ENCODE results near the gene PPP2R2B. TPM values are rescaled to one million over a fixed set of nuclear protein-coding genes. Genes with fewer than 3 reads are reported as not detected.

Gene PPP2R2B
- total RNA-seq, 1 donor from 2014 or later: 1.2 TPM

GRCh38 chr5:146548781-146549449 is 329.6 kb downstream of the PPP2R2B start:
- TF ChIP-seq, protein P1, sequence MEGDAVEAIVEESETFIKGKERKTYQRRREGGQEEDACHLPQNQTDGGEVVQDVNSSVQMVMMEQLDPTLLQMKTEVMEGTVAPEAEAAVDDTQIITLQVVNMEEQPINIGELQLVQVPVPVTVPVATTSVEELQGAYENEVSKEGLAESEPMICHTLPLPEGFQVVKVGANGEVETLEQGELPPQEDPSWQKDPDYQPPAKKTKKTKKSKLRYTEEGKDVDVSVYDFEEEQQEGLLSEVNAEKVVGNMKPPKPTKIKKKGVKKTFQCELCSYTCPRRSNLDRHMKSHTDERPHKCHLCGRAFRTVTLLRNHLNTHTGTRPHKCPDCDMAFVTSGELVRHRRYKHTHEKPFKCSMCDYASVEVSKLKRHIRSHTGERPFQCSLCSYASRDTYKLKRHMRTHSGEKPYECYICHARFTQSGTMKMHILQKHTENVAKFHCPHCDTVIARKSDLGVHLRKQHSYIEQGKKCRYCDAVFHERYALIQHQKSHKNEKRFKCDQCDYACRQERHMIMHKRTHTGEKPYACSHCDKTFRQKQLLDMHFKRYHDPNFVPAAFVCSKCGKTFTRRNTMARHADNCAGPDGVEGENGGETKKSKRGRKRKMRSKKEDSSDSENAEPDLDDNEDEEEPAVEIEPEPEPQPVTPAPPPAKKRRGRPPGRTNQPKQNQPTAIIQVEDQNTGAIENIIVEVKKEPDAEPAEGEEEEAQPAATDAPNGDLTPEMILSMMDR (IDR thresholded peaks at IDR 0.05): no peak
- Histone ChIP-seq H3K27me3 (no peaks in the 10 kb centered on the region), H3K36me3 (no peaks in the 10 kb centered on the region), H3K9me3 (no peaks in the 10 kb centered on the region), H3K4me3 (no peak overlapping the region), H3K27ac (no peak overlapping the region), H3K4me1 (no peaks in the 10 kb centered on the region)
- DNase-seq (no peak), ATAC-seq (no peak)
- intact Hi-C loops (cut with DNase I): no loop called here

DNA sequence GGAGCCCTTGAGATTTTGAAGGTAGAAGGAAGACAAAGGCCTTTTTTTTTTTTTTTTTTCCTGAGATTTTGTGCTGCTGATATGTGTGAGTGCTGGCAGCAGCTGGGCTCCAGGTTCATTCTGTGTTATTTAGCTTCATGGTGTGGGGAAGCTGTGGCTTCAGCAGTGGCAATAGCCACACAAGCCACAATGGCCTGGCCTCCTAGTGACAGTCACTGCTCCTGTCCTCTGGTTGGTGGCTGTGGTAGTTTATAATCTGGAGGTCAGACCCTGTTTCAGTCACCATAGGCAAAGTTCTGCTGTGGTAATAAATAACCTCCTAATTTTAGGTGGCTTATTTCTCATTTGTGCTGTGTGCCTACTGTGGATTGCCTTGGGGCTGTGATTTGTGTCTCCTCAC is 334.3 kb downstream of the PPP2R2B start:
- intact Hi-C loops (cut with DNase I): loop anchor here (5.0 kb wide), 1 partner anchor 423 kb away; no protein-coding TSS in a partner anchor
- DNase-seq (no peak), ATAC-seq (no peak)
- no peak overlapping the region for H3K27ac ChIP-seq
- H3K9me3 ChIP-seq: no peaks in the 10 kb centered on the region
- H3K27me3 ChIP-seq: no peaks in the 10 kb centered on the region
- H3K4me1 ChIP-seq: no peaks in the 10 kb centered on the region
- TF ChIP-seq, protein P1 (IDR thresholded peaks at IDR 0.05): no peak
- no peaks in the 10 kb centered on the region for H3K36me3 ChIP-seq
- no peak overlapping the region for H3K4me3 ChIP-seq

- no peaks in the 10 kb centered on the region for H3K4me1 ChIP-seq
- intact Hi-C loops (cut with DNase I): loop anchor here (5.0 kb wide), 1 partner anchor 425 kb away; no protein-coding TSS in a partner anchor
- no peak overlapping the region for H3K4me3 ChIP-seq
- no peaks in the 10 kb centered on the region for H3K9me3 ChIP-seq
- DNase-seq (peak; percentile 78), ATAC-seq (peak; percentile 95)
- H3K36me3 ChIP-seq: no peaks in the 10 kb centered on the region
- H3K27ac ChIP-seq: no peak overlapping the region
- TF ChIP-seq, protein P1 (IDR thresholded peaks at IDR 0.05): peak; percentile 79
- no peaks in the 10 kb centered on the region for H3K27me3 ChIP-seq
Observed at GRCh38 chr5:146541958-146542849, 336.4 kb downstream of the PPP2R2B start.

DNA sequence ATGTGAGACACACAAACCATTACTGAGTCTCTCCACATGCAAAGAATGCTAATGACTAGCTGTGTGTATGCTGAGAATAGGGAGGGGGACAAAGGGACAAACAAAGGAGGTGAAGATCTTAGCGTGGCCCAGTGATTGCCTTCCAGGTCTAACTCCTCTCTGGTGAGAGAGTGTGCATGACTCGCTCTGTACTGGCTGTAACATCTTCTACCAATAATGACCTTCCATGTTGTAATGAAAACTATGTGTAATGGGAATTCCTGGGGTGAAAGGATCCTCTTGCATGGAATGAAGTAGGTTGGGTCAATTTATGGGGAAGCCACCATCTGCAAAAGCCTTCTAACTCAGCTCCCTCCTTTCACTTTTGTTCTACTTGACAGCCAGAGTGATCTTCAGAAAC is 338.1 kb downstream of the PPP2R2B start:
- intact Hi-C loops (cut with DNase I): loop anchor here (5.0 kb wide), 1 partner anchor 427 kb away; no protein-coding TSS in a partner anchor
- no peak overlapping the region for H3K27ac ChIP-seq
- DNase-seq (no peak), ATAC-seq (no peak)
- H3K36me3 ChIP-seq: no peaks in the 10 kb centered on the region
- TF ChIP-seq, protein P1 (IDR thresholded peaks at IDR 0.05): no peak
- no peak overlapping the region for H3K4me3 ChIP-seq
- H3K27me3 ChIP-seq: no peaks in the 10 kb centered on the region
- H3K4me1 ChIP-seq: no peaks in the 10 kb centered on the region
- no peaks in the 10 kb centered on the region for H3K9me3 ChIP-seq

GRCh38 chr5:146539973-146540372 is 338.6 kb downstream of the PPP2R2B start:
- H3K27me3 ChIP-seq: no peaks in the 10 kb centered on the region
- ATAC-seq (no peak), DNase-seq (no peak)
- H3K36me3 ChIP-seq: no peaks in the 10 kb centered on the region
- no peaks in the 10 kb centered on the region for H3K9me3 ChIP-seq
- TF ChIP-seq, protein P1 (IDR thresholded peaks at IDR 0.05): no peak
- no peaks in the 10 kb centered on the region for H3K4me1 ChIP-seq
- no peak overlapping the region for H3K4me3 ChIP-seq
- no peak overlapping the region for H3K27ac ChIP-seq
- intact Hi-C loops (cut with DNase I): loop anchor here (5.0 kb wide), 1 partner anchor 427 kb away; no protein-coding TSS in a partner anchor

All from upper lobe of right lung (tissue), 1 donor.